Measurements from ENCODE around the gene DPF3.

The DPF3 gene

DNA sequence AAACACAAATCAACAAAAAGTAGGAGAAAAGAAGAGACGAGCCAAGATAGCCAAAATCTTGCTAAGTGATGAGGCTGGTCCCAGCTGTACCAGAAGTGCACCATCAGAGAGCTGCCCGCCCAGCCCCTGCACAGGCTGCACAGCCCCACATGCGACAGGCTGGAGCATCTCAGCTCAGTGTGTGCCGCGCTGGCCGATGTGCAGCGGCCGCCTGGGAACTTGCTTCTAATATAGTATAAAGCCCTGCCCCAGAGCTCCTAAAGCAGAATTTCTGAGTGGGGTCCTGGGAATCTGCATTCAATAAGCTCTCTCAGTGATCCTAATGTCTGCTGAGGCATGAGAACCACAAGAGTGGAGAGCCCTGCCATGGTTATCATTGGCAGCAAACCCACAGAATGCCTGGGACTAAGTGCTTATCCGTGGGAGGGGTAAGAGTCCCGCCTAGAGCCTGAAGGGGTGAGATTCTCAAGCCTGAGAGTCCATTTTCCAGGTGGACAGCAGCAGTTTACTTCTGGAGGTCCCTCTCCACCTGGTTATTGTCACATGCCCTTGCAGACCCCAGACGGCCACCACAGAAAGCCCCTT lies 171.6 kb downstream of the DPF3 start:
- in situ Hi-C loops (cut with MboI; ENCODE audit: low sequenced_read_pairs), result no loop called here

DNA sequence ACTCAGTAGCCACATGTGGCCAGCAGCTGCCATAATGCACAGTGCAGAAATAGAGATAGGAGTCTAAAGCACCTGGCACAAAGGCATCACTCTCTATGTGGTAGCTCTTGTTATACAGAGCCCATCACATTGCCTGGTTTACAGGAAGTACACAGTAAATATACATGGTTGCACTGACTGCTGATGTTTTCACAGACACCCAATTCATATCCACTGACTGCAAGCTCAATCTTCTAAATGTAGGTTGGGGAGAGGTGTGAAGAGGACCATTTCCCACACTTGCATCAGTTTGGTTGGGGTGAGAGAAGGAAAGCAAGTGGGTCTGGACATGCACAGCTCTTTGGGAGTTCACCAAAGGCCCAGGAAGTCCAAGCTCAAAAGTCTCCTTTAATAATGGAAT lies 172.8 kb downstream of the DPF3 start:
- in situ Hi-C loops (cut with MboI; ENCODE audit: low sequenced_read_pairs), result no loop called here

DNA sequence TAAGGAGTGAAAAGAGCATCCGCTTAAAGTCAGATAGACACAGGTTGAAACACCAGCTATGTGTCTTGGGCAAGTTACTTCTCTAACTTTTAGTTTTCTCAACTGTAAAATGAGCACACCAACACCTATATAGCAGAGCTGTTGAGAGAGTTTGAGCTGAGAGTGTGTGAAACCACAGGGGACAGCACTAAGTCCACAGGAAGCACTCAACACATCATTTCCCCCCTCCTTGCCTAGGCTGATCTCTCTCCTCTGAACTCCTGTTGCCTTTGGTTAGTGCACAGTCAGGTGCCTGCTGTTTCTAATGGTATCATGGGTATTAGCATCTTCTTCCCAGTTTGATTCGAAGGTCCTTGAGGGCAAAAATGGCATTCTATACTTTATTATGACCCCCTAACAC lies 176.7 kb downstream of the DPF3 start:
- in situ Hi-C loops (cut with MboI; ENCODE audit: low sequenced_read_pairs), result no loop called here

DNA sequence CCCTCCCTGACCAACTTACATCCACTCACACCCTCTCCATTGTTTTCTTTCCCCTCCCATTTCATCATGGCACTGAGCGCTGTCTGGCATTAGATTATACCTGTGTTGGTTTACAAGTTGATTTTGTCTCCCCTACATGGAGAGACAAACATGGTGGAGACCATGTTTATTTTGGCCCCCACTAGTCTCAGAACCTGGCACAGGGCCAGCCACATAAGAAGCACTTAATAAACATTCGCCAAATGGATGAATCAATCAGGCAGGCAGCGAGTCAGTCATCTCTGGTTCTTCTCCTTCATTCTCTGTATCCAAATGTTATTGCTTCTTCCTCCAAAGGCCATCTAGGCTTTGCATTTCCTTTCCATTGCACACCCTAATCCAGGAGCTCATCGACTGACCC lies 177.4 kb downstream of the DPF3 start:
- in situ Hi-C loops (cut with MboI; ENCODE audit: low sequenced_read_pairs), result no loop called here

DNA sequence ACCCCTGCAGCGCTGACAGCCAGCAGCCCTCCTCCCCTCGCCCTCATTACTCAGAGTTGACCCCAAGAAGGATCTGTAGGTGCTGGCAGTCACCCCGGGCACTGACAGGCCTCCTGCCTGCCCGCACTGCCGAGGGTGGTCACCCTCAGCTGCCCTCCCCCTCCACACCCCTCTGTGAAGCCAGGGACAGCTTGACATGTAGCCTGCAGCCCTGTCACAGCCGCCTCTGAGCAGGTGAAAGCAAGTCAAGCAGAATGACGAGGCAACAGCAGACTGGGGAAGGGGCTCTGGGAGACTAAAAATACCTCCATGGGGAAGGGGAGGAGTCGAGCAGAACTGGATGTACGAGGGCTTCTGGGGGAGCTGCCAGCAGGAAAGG lies 178.1 kb downstream of the DPF3 start:
- in situ Hi-C loops (cut with MboI; ENCODE audit: low sequenced_read_pairs), result no loop called here

DNA sequence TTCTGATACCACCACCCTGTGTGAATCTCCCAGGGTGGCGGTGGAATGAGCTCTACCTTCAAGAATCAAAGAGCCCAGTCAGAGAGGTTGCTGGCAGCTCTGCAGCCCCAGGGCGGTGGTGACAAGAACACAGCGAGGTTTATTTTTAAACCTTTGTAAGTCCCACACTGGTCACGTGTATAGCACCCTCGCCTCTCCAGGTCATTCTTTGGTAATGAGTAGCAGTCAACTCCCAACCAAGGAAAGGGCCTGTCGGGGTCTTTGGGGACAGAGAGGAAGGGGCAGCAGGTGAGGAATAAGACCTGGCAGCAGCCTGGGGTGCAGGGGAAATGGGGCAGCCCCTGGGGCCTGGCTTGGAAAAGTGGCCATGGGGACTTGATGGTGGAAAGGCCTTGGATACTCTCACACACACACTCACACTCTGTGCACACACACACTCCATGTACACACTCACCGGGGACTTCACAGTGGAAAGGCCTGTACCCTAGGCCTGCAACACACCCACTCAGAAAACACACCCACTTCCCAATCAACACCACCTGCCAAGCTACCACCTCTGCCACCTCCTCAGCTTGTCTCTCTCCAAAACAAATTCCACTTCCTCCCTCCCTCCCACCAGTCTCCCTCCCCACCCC lies 178.6 kb downstream of the DPF3 start:
- in situ Hi-C loops (cut with MboI; ENCODE audit: low sequenced_read_pairs), result no loop called here

DNA sequence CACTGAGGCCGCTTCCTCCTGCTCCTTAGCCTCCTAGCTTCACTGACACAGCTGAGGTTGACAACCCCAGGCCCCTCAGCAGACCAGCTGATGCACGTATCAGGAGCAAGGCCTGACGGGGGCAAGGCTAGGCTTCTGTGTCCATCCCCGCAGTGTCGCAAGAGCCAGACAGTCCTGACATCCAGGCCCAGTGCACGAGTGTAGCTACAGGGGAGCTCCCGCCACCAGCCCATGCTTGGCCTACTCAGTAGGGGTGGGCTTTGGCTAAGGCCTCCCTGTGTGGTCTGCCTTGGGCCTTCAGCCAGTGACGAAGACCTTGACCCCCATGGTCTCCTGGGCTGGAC lies 179.1 kb downstream of the DPF3 start:
- in situ Hi-C loops (cut with MboI; ENCODE audit: low sequenced_read_pairs), result no loop called here

DNA sequence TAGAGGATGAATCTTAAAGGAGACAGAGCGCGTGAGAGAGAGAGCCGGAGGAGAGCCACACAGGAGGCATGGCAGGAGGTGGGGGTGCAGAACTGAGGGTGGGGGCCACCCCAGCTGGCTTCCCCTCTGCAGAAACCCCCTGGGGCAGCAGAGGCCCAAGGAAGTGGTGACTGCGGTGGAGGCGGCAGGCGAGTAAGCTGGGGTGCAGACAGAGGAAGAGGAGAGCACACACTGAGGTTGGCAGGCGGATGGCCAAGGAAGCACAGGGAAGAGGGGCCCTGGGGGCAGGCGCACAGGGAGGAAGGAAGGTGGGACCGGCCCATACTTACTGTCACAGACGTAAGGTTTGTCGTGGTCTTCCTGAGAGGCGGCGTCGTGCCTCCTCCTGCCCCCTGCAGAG lies 179.8 kb downstream of the DPF3 start:
- in situ Hi-C loops (cut with MboI; ENCODE audit: low sequenced_read_pairs), result no loop called here

DNA sequence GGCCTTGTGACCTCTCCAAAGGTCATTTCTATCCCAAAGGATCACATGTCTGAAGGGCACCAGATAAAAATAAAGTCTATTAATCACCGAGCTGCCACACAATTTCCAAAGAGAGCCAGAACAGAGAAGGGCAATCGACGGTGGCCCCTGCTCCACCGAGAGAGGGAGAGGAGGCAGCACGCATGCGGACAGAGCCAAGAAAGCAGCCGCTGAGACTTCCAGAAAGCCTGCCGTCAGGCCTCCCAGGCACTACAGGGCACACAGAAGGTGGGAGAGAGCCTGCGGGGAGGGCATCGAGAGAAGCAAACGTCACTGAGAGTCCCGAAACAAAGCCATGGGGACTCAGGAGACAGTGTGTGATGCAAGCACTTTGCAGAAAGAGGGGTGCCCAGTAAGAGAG lies 182.0 kb downstream of the DPF3 start:
- in situ Hi-C loops (cut with MboI; ENCODE audit: low sequenced_read_pairs), result no loop called here

DNA sequence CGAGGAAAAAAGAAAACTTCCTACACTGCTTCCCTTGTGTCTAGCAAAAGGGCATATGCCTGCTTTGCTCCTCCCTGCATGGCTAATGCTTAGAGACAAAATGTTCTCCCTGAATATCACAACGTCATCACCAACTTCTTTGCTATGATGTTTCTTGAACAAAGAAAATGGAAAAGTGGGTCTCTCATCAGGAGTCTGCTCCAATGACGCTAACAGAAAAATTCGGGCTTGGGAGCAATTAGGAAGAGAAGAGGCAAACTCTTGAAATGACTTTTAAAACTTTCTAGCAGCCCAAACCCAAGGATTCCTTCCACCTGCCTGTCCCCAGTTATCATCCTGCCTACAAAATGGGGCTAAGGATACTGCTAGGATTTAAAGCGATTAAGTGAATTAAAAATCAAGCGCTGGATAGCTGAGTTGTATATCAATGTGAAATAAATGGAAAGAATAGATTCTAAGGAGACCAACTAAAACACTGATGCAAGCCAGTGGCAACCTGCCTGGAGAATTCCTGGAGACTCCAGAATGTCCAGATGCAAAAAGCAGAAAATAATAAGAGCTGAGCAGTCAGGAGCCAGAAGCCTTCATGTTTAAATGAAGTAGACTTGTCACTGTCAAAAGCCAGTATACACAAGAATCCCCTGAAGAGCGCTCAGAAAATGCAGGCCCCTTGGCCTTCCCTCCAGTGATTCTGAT lies 183.8 kb downstream of the DPF3 start:
- in situ Hi-C loops (cut with MboI; ENCODE audit: low sequenced_read_pairs), result no loop called here

DNA sequence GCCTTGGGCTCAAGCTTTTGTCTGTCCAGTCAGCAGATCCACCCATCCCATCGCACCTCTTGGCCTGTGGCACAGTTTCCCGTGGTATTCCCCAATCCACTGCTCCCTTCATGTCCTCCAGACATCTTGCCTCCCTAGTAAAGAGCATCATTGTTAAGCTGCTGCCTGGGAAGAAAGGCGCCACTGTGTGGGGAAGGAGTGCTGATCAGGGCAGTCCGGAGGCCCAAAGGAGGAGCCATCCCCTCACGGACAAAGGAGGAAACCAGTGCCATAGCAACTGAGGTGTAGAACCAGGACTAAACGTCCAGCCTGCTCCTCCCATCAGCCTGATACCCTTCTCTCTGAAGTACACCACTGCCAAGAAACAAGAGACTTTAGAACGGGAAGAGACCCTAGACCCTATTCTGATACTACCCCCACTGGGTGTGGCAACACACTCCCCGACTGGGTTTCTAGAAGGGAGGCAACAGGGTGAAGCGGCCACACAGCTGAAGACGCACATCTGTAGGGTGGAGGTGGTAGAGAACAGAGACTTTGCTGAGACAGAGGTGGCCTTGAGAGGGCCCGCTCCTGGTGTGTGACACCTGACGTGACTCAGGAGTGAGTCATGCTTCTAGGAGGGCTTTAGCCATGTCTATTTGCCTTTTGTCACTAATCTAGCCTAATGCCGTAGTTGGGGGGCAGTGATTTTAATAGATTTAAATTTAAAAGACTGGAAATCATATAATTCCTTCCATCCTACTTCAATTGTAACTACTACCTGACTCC lies 185.0 kb downstream of the DPF3 start:
- in situ Hi-C loops (cut with MboI; ENCODE audit: low sequenced_read_pairs), result no loop called here

DNA sequence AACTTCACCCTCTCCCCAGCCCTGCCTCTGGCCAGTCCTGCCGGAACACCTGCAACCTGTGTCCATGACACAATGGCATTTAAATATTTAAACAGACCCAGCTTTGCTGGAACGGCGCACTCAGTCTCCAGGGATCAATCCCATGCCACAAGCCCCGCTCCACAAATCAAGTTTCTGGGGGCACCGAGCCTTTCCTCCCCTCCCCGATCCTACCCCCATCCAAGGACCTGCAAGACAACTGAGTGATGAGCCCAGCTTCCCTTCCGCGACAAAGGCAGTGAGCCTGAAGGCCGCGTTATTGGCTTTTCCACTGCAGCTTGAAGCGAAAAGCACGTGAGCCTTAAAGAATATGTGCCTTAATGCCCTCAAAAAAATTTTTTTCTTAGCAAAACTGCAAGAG lies 185.7 kb downstream of the DPF3 start:
- in situ Hi-C loops (cut with MboI; ENCODE audit: low sequenced_read_pairs), result no loop called here

DNA sequence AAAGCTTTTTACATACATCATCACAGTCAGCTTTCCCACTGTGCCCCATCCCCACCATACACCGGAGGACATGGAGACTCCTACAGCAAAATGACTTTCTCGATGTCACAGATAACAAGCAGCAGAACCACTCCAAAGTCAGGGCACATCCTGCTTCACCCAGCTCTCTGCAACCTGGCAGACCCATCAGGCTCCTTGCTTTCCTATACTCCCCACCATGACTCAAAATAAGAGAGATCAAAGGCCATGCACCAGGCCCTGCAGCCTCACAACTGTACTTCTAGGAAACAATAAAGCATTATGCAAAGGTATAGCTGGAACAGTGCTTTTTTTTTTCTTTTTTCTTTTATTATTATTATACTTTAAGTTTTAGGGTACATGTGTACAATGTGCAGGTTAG lies 187.4 kb downstream of the DPF3 start:
- in situ Hi-C loops (cut with MboI; ENCODE audit: low sequenced_read_pairs), result no loop called here

DNA sequence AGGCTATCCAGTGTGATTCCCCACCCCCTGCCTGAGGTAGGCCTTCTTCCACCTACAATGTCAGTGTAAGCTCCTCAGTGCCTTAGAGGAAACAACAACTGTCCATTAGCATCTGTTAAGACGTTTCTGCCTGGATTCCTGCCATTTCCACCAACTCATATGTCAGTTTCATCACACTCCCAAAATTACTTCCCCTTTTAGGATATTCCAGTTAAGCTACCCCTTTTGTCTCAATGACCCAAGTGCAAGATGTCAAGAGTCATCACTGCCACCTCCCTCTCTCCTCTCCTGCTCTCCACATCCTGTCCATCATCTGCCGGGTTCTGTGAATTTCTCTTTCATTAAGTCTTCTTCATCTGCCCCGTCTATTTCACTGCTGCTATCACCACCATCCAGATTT lies 189.4 kb downstream of the DPF3 start:
- in situ Hi-C loops (cut with MboI; ENCODE audit: low sequenced_read_pairs), result no loop called here

DNA sequence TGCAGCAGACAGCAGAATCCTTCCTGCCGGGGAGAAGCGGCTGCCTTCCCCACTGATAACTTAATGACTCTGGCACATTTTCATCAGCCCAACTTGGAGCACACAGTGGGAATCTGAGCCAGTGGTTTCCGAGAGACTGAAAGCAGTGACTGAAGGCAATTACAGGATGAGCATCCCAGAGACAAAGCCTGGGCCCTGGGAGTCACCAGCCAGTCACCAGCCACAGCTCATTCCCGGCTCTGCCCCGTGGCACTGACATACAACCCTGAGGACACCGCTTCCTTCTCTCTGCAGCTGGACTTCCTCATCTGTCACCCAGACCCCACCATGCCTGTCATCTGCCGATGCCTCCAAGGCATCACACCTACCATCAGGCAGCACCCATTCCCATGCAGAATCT lies 192.3 kb downstream of the DPF3 start:
- in situ Hi-C loops (cut with MboI; ENCODE audit: low sequenced_read_pairs), result no loop called here

DNA sequence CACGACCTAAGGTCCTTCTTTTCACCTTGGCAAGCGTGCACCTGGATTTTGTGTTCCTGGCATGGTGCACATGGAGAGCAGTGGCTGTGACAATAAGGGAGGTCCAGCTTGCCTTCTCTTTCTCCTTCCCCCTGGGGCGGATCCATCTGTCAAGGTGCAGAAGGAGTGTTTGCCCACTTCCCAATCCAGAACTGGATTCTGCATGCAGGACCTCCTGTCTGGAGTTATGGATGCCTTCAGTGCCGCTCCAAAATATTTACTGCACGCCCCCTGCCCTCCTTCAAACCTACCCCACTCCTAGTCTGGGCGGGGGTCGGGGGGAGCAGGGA lies 192.7 kb downstream of the DPF3 start:
- in situ Hi-C loops (cut with MboI; ENCODE audit: low sequenced_read_pairs), result no loop called here

DNA sequence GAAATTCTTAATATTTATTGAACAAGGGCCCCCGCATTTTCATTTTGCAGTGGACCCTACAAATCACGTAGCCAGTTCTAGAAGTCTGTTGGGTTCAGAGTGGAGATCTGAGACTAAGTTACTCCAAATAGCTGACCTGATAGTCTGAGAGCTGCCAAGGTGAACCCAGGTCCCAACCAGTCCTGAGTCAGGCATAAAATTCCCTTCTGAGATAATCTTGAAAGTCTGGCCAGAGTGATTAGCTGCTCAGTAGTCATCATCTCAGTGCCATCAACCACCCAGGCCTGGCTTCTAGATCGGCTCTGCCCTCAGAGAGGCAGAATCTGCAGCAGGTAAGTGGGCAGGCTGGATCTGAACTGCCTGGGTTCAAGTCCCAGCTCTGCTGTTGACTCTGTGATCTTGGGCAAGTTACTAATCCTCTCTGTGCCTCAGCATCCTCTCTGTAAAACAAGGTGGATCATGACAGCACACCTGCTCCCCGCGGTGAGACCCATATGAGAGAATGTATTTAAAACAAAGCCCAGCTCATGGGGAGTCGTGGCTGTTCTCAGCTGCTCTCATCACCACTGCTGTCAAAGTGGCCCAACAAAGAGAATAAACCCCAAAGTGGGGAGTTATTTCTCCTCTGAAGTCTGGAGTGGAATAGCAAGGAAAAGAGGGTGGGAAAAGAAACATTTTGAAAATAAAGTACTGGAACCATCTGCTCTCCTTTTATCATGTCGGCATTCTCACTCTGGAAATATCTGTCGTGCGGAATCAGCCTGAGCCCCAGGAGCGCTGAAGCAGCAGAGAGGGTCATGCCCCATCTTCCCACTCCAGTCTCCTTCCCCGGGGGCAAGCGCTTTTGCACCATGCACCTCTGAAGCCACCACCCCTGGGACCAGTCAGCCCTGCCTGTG lies 193.3 kb downstream of the DPF3 start:
- in situ Hi-C loops (cut with MboI; ENCODE audit: low sequenced_read_pairs), result no loop called here

DNA sequence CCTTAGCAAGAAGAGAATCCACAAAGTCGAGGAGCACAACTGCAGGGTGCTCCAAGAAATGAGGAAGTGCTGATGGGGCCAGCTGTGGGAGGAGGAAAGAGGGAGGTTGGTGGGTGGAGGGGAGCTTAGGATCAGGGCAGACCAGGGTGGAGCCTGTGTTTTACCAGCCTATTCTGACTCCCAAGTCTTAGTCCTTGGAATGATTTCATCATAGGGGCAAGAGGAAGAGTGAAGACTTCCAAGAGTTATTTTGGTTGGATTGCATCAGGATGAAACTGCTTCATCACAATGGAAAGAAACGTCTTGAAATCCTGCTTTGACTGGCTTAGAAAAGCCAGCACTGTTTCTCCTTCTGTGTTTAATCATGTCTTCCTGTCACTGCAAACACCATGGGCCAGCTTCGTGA lies 194.0 kb downstream of the DPF3 start:
- in situ Hi-C loops (cut with MboI; ENCODE audit: low sequenced_read_pairs), result no loop called here

DNA sequence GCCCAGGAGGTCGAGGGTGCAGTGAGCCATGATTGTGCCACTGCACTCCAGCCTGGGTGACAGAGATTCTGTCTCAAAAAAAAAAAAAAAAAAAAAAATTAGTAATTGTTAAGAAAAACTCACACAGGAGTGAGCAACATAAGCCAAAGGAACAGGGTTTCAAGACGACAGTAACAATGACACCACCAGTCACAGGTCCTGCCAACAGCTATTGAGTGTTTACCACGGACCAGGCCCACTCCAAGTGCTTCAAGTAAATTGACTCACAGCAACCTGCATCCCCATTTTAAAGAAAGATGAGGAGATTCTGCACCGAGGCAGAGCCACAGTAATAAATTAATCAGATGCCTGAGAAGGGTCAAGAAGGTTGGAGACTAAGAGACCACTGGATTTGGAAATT lies 194.5 kb downstream of the DPF3 start:
- in situ Hi-C loops (cut with MboI; ENCODE audit: low sequenced_read_pairs), result no loop called here

DNA sequence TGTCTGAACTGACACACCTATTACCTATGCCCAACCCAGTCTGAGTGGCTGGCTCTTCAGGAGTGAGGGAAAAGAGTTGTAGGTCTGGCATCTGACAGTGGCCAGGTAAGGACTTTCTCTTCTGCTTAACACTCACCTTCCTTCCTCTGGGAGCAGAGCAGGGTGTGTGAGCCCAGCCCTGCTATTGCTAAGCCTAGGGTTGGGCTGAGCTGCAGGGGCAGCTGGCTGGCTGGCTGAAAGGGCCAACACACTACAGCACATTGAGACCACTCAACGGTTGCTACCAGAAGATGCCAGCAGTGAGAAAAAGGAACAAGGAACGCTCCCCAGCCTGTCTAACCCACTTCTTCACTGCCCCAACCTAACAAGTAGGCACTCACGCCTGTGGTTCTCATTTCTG lies 201.2 kb downstream of the DPF3 start:
- in situ Hi-C loops (cut with MboI; ENCODE audit: low sequenced_read_pairs), result no loop called here

DNA sequence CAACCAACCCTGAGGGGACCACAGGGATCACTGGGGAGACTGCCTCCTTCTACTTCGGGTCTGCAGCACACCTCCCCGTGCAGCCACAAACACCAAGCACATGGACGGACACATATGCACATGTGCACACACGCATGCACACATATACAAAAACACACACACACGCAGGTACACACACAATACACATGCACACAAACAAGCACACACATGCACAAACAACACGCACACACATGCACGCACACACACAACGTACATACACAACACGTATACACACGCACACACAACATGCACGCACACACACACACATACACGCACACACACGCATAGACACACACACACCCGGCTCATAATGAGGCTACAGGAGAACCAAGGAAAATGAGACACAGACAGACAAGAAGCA lies 203.6 kb downstream of the DPF3 start:
- in situ Hi-C loops (cut with MboI; ENCODE audit: low sequenced_read_pairs), result no loop called here

All from HL-60/S4 (cell line).